Endodermal cell (in vitro differentiated cells): ENCODE data around the gene NDEL1. TPM values are rescaled to one million over a fixed set of nuclear protein-coding genes. Genes with fewer than 3 reads are reported as not detected.

Experiments used
- DNase-seq: peaks from one replicate; pipeline ENCODE4 v3.0.0-alpha.2; 2017
- H3K27ac ChIP-seq: 2 replicates; pipeline ENCODE4 v1.5.1; 2013; ENCODE audit warnings: mild to moderate bottlenecking, low read depth, low read length, moderate library complexity
- H3K27me3 ChIP-seq: 2 replicates; pipeline ENCODE4 v1.6.1; 2013; ENCODE audit warnings: mild to moderate bottlenecking, low read length, moderate library complexity; ENCODE audit not compliant: insufficient read depth, control insufficient read depth, poor library complexity, severe bottlenecking
- H3K36me3 ChIP-seq: 2 replicates; pipeline ENCODE4 v1.7.0; 2013; ENCODE audit warnings: mild to moderate bottlenecking, low read length, moderate library complexity; ENCODE audit not compliant: control insufficient read depth, insufficient read depth
- H3K4me1 ChIP-seq: one replicate; pipeline ENCODE4 v1.7.0; 2013; ENCODE audit warnings: low read length; ENCODE audit not compliant: control insufficient read depth, insufficient read depth
- H3K4me3 ChIP-seq: 2 replicates; pipeline ENCODE4 v1.5.1; 2013; ENCODE audit warnings: mild to moderate bottlenecking, low read length, moderate library complexity
- H3K9ac ChIP-seq: 2 replicates; pipeline ENCODE4 v1.6.1; 2013; ENCODE audit warnings: mild to moderate bottlenecking, low read length, moderate library complexity; ENCODE audit not compliant: poor library complexity, severe bottlenecking; ENCODE audit errors: extremely low read depth
- H3K9me3 ChIP-seq: 2 replicates; pipeline ENCODE4 v1.6.1; 2013; ENCODE audit warnings: mild to moderate bottlenecking, low read length, moderate library complexity; ENCODE audit not compliant: control insufficient read depth
- H3K27ac Mint-ChIP-seq: 2 replicates; pipeline ENCODE4 v1.8.0; 2020; ENCODE audit warnings: mixed read lengths
- H3K27me3 Mint-ChIP-seq: 2 replicates; pipeline ENCODE4 v1.8.0; 2021; ENCODE audit warnings: mild to moderate bottlenecking, mixed read lengths; ENCODE audit not compliant: insufficient read depth
- H3K36me3 Mint-ChIP-seq: 2 replicates; pipeline ENCODE4 v1.8.0; 2020; ENCODE audit warnings: low read depth, mixed read lengths
- H3K4me1 Mint-ChIP-seq: 2 replicates; pipeline ENCODE4 v1.8.0; 2020; ENCODE audit warnings: mixed read lengths
- H3K4me3 Mint-ChIP-seq: 2 replicates; pipeline ENCODE4 v1.8.0; 2020; ENCODE audit warnings: mild to moderate bottlenecking, moderate library complexity, mixed read lengths
- H3K9me3 Mint-ChIP-seq: 2 replicates; pipeline ENCODE4 v1.8.0; 2020; ENCODE audit warnings: mild to moderate bottlenecking, mixed read lengths
- WGBS, 2 experiments: methylation state at CpG; one replicate each; pipeline versions ENCODE4 v1.1.5 to v1.1.7; 2013; ENCODE audit warnings: missing lambda C conversion rate in 2 of 2, mixed read lengths in 1 of 2; ENCODE audit not compliant: insufficient coverage in 1 of 2, insufficient read length in 1 of 2; 5-methylcytosine and 5-hydroxymethylcytosine counted together
- total RNA-seq, 2 donors: library from RNA; stranded (reverse); fragmentation: NEBNext Ultra II Directional in 1 of 2; extraction: Animal tissue kit (Norgen Biotek cat#: 25700) in 1 of 2; gene quantifications; 2 replicates in 1 of 2; 3 replicates in 1 of 2; pipeline ENCODE4 v1.2.1, GENCODE V29; 2021
- TF ChIP-seq, protein P1 (sequence below): fragments of 200-600 bp; sonication (generic); conservative IDR thresholded peaks from 2 replicates; pipeline ENCODE4 v1.5.0; 2021; ENCODE audit warnings: antibody characterized with exemption, mild to moderate bottlenecking

Gene NDEL1
- total RNA-seq, 2 donors from 2014 or later: 60.4 to 61.2 TPM

DNA sequence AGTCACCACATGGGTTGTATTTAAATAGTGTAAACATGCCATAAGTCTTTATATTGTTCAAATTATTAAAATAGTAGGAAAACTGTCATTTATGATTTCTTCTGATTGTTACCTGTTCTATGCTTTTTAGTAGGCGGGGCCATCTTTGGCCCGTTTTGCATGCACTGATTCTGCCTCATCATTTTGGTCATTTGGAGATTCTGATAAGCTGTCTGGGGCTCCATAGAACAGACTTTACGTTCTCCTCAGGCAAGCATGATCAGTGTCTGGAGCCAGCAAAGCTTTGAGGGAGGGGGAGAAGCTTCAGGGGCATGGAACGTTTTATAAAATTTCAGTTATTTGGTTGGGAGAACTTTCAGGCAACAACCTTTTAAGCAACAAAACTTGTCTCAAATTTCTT is 8.8 kb downstream of the NDEL1 start:
- TF ChIP-seq, protein P1, sequence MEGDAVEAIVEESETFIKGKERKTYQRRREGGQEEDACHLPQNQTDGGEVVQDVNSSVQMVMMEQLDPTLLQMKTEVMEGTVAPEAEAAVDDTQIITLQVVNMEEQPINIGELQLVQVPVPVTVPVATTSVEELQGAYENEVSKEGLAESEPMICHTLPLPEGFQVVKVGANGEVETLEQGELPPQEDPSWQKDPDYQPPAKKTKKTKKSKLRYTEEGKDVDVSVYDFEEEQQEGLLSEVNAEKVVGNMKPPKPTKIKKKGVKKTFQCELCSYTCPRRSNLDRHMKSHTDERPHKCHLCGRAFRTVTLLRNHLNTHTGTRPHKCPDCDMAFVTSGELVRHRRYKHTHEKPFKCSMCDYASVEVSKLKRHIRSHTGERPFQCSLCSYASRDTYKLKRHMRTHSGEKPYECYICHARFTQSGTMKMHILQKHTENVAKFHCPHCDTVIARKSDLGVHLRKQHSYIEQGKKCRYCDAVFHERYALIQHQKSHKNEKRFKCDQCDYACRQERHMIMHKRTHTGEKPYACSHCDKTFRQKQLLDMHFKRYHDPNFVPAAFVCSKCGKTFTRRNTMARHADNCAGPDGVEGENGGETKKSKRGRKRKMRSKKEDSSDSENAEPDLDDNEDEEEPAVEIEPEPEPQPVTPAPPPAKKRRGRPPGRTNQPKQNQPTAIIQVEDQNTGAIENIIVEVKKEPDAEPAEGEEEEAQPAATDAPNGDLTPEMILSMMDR: no peak
- Histone ChIP-seq H3K27me3 (no peaks in the 10 kb centered on the region), H3K36me3 (peaks cover 87% of the 10 kb centered on the region), H3K9ac (no peak overlapping the region), H3K9me3 (no peaks in the 10 kb centered on the region), H3K27ac (no peak overlapping the region), H3K4me3 (no peak overlapping the region), H3K4me1 (no peaks in the 10 kb centered on the region)
- no peak overlapping the region for H3K27ac Mint-ChIP-seq
- H3K9me3 Mint-ChIP-seq: no peaks in the 10 kb centered on the region
- H3K36me3 Mint-ChIP-seq: peaks cover 52% of the 10 kb centered on the region
- H3K27me3 Mint-ChIP-seq: no peaks in the 10 kb centered on the region
- no peak for DNase-seq
- no peak overlapping the region for H3K4me3 Mint-ChIP-seq
- 93 to 99% methylated on average over 3 to 4 of the region's 4 CpGs for WGBS, 2 experiments
- H3K4me1 Mint-ChIP-seq: peaks cover 3% of the 10 kb centered on the region

DNA sequence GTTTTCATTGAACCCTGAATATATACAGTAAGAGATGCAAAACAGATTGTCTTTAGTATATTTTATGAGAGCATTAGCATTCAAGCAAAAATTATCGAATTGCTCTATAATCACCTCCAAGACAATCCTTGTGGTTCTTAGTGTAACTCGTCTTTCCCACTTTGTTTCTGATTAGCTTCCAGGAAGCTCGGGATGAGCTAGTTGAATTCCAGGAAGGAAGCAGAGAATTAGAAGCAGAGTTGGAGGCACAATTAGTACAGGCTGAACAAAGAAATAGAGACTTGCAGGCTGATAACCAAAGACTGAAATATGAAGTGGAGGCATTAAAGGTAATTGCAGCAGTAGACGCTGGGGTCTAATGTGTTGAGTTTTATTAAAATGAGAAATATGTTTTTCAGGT is 9.9 kb downstream of the NDEL1 start:
- no peak for DNase-seq
- H3K36me3 Mint-ChIP-seq: peaks cover 54% of the 10 kb centered on the region
- 88 to 97% methylated on average over 2 to 4 of the region's 4 CpGs for WGBS, 2 experiments
- H3K9ac ChIP-seq: no peak overlapping the region
- peak overlapping the region; percentile 8 for H3K27ac Mint-ChIP-seq
- TF ChIP-seq, protein P1: no peak
- H3K9me3 ChIP-seq: no peaks in the 10 kb centered on the region
- no peak overlapping the region for H3K4me3 ChIP-seq
- H3K27ac ChIP-seq: no peak overlapping the region
- H3K4me1 ChIP-seq: no peaks in the 10 kb centered on the region
- no peak overlapping the region for H3K4me3 Mint-ChIP-seq
- H3K9me3 Mint-ChIP-seq: no peaks in the 10 kb centered on the region
- peaks cover 3% of the 10 kb centered on the region for H3K4me1 Mint-ChIP-seq
- H3K27me3 ChIP-seq: no peaks in the 10 kb centered on the region
- no peaks in the 10 kb centered on the region for H3K27me3 Mint-ChIP-seq
- H3K36me3 ChIP-seq: peaks cover 86% of the 10 kb centered on the region

DNA sequence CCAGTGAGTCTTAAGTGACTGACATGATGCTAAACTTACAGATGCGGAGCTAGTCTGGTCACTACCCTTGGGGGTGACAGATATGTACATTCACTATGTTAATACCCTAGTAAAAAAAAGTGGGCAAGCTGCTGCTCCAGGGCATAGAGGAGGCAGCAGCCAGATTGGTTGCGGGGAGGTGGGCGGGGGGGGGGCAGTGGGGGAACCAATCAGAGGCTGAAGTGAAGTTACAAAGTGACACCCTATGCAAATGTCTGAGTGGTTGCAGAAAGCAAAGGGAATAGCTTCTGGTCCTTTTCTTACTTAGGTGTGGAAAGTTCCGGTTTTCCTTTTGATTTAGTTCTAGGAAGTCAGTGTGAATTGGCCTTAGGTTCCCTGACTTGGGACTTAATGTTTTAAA is 12.1 kb downstream of the NDEL1 start:
- H3K4me3 Mint-ChIP-seq: no peak overlapping the region

More for the DNA sequence above, 12.1 kb downstream of the NDEL1 start:
- no peaks in the 10 kb centered on the region for H3K27me3 ChIP-seq
- 98% methylated on average over 4 of the region's 4 CpGs; no CpG with 5 or more reads in 1 of the 2 experiments for WGBS, 2 experiments
- Mint-ChIP-seq H3K27ac (no peak overlapping the region), H3K36me3 (peaks cover 63% of the 10 kb centered on the region), H3K9me3 (no peaks in the 10 kb centered on the region), H3K27me3 (no peaks in the 10 kb centered on the region), H3K4me1 (peaks cover 7% of the 10 kb centered on the region)
- H3K36me3 ChIP-seq: peaks cover 93% of the 10 kb centered on the region
- H3K9me3 ChIP-seq: no peaks in the 10 kb centered on the region
- no peaks in the 10 kb centered on the region for H3K4me1 ChIP-seq
- TF ChIP-seq, protein P1: no peak
- H3K4me3 ChIP-seq: no peak overlapping the region
- peak; percentile 87 for DNase-seq
- no peak overlapping the region for H3K9ac ChIP-seq
- H3K27ac ChIP-seq: no peak overlapping the region
